ENCODE results near the gene APBA2. TPM values are rescaled to one million over a fixed set of nuclear protein-coding genes. Genes with fewer than 3 reads are reported as not detected.

Gene APBA2
- total and polyA plus RNA-seq, 7 donors, result 0.46 to 10.7 (median 1.5) TPM

- Histone ChIP-seq H3K27ac (no peak overlapping the region), H3K4me1 (peaks cover 0 to 2% (median under 1%) of the 10 kb centered on the region in 4 donors), H3K36me3 (no peaks in the 10 kb centered on the region), H3K27me3 (peaks cover 0 to 33% (median 5%) of the 10 kb centered on the region in 3 donors), H3K9me3 (no peaks in the 10 kb centered on the region), H3K4me3 (no peak overlapping the region)
- WGBS, 2 donors, result 88 to 91% methylated on average over 10 of the region's 10 CpGs
- intact Hi-C loops (cut with DNase I), result no loop called here
- DNase-seq, result no peak
- TF ChIP-seq POLR2A (IDR thresholded peaks at IDR 0.05), result no peak
- TF ChIP-seq, protein P1, sequence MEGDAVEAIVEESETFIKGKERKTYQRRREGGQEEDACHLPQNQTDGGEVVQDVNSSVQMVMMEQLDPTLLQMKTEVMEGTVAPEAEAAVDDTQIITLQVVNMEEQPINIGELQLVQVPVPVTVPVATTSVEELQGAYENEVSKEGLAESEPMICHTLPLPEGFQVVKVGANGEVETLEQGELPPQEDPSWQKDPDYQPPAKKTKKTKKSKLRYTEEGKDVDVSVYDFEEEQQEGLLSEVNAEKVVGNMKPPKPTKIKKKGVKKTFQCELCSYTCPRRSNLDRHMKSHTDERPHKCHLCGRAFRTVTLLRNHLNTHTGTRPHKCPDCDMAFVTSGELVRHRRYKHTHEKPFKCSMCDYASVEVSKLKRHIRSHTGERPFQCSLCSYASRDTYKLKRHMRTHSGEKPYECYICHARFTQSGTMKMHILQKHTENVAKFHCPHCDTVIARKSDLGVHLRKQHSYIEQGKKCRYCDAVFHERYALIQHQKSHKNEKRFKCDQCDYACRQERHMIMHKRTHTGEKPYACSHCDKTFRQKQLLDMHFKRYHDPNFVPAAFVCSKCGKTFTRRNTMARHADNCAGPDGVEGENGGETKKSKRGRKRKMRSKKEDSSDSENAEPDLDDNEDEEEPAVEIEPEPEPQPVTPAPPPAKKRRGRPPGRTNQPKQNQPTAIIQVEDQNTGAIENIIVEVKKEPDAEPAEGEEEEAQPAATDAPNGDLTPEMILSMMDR (IDR thresholded peaks at IDR 0.05), result no peak
- no peak for TF ChIP-seq EP300 (IDR thresholded peaks at IDR 0.05)
- TF ChIP-seq POLR2AphosphoS5 (IDR thresholded peaks at IDR 0.05), result no peak
Observed at GRCh38 chr15:29109762-29110161, 224.0 kb downstream of the APBA2 start.

DNA sequence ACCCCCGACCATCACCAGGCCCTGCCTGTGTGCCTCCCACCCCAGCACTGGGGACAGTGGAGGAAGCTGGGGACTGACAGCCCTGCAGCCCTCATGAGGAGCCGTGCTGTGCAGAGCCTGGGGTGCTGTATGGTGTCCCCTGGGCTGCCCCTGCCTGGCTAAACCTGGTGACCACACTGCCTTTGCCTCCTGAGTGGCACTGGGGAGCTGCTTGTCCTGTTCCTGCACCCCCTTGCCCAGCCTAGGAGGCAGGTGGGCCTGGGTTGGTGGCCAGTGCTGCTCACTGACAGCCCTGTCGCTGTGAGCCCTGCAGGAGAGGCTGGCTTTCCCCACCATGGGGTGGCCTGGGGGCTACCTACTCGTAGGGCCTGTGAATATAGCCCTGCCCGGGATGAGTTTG, 224.4 kb downstream of the APBA2 start:
- TF ChIP-seq POLR2AphosphoS5 (IDR thresholded peaks at IDR 0.05), result no peak
- no peak for TF ChIP-seq EP300 (IDR thresholded peaks at IDR 0.05)
- no peak for TF ChIP-seq POLR2A (IDR thresholded peaks at IDR 0.05)
- TF ChIP-seq, protein P1 (IDR thresholded peaks at IDR 0.05), result no peak

DNA sequence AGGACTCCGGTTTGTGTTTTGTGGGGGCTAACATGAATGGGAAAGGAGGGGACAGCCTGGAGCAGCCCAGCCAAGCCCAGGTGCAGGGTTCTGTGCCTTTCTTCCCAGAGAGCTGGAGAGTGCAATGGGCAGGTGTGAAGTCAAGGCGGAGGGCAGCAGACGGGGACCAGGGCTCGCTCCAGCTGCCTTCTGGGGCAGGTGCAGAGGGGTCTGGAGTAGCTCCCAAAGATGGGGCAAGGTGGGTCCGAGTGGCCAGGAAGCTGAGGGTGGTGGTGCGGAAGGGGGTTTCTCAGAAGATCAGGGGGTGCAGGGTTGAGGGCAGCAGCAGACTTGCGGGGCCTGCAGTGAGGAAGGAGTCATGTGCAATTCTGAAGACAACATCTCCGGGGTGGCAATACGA, 225.0 kb downstream of the APBA2 start:
- H3K27ac ChIP-seq, result no peak overlapping the region
- peaks cover 0 to 42% (median 5%) of the 10 kb centered on the region in 3 donors for H3K27me3 ChIP-seq
- no peak overlapping the region for H3K4me3 ChIP-seq
- H3K9me3 ChIP-seq, result no peaks in the 10 kb centered on the region
- intact Hi-C loops (cut with DNase I), result no loop called here
- no peak for TF ChIP-seq EP300 (IDR thresholded peaks at IDR 0.05)
- TF ChIP-seq POLR2AphosphoS5 (IDR thresholded peaks at IDR 0.05), result no peak
- TF ChIP-seq, protein P1 (IDR thresholded peaks at IDR 0.05), result no peak
- TF ChIP-seq POLR2A (IDR thresholded peaks at IDR 0.05), result no peak
- DNase-seq, result no peak
- peaks cover 0 to 12% (median 10%) of the 10 kb centered on the region in 4 donors for H3K4me1 ChIP-seq
- 88 to 91% methylated on average over 9 of the region's 9 CpGs for WGBS, 2 donors
- H3K36me3 ChIP-seq, result no peaks in the 10 kb centered on the region

More for the DNA sequence above, 224.4 kb downstream of the APBA2 start:
- 73 to 83% methylated on average over 5 of the region's 5 CpGs for WGBS, 2 donors
- Histone ChIP-seq H3K4me3 (no peak overlapping the region), H3K4me1 (peaks cover 0 to 6% (median 5%) of the 10 kb centered on the region in 4 donors), H3K36me3 (no peaks in the 10 kb centered on the region), H3K27ac (no peak overlapping the region), H3K27me3 (peaks cover 0 to 37% (median 5%) of the 10 kb centered on the region in 3 donors), H3K9me3 (no peaks in the 10 kb centered on the region)
- intact Hi-C loops (cut with DNase I), result no loop called here
- DNase-seq, result no peak

DNA sequence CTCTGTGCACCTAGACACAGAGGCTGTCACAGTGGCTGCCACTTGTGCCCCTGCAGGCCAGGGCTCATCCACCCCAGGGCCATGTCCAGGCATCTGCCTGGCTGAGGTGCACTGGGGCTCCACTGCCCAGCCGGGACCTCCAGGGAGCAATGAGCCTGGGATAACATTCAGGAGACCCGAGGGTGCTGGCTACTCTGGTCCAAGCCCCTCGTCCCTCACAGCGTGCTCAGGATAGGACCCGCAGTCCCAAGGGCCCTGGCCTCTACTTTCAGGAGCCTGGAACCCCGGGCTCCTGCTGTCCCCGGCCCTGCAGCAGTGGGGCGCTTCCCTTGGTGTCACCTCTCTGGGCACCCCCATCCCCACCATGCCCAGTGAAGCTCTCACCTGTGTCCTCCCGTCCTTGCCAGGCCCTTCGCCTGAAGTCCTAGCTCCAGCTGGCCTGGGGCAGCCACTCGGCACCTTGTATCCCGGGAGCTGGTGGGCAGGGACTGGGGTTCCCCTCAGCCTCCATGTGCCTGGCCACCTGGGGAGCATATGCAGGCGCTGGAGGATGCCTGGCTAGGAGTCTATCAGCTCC, 226.0 kb downstream of the APBA2 start:
- intact Hi-C loops (cut with DNase I), result no loop called here
- no peak overlapping the region for H3K4me3 ChIP-seq
- H3K27me3 ChIP-seq, result peaks cover 0 to 43% (median 5%) of the 10 kb centered on the region in 3 donors
- no peak overlapping the region for H3K27ac ChIP-seq
- TF ChIP-seq POLR2A (IDR thresholded peaks at IDR 0.05), result no peak
- no peak for TF ChIP-seq EP300 (IDR thresholded peaks at IDR 0.05)
- TF ChIP-seq POLR2AphosphoS5 (IDR thresholded peaks at IDR 0.05), result no peak
- TF ChIP-seq, protein P1 (IDR thresholded peaks at IDR 0.05), result no peak
- WGBS, 2 donors, result 84 to 93% methylated on average over 13 of the region's 13 CpGs
- no peaks in the 10 kb centered on the region for H3K36me3 ChIP-seq
- no peak for DNase-seq
- H3K9me3 ChIP-seq, result no peaks in the 10 kb centered on the region
- peaks cover 0 to 14% (median 12%) of the 10 kb centered on the region in 4 donors for H3K4me1 ChIP-seq

Measured in sigmoid colon (tissue), 7 donors.